H54 (cell line): ENCODE measurements around the gene MICAL3.
"Not testable (repeated sequence)": the region's sequence is repeated elsewhere in the genome, so short reads cannot be mapped to it uniquely, and the experiment has no call there.

Source experiments
- DNase-seq: peaks from one replicate; pipeline ENCODE4 v3.0.0; 2011; ENCODE audit warnings: low spot score, mixed read lengths; ENCODE audit not compliant: insufficient read length
- FAIRE-seq: peaks from 3 replicates; lab custom pipeline; 2011; peaks lifted over from hg19 to GRCh38; lab: Jason Lieb, UNC
- POLR2A ChIP-seq: IDR thresholded peaks from 2 replicates; pipeline ENCODE4 v1.6.1; 2011; ENCODE audit warnings: low read depth, mild to moderate bottlenecking, low read length

MICAL3 gene

GRCh38 chr22:18024276-18024939 is at the start of gene MICAL3:
MICAL3 (minus strand) TSS chr22:18024561; CDS start chr22:17906812, 117,749 bp downstream.
- FAIRE-seq (no peak), DNase-seq (peak; percentile 47)
- no peak for TF ChIP-seq POLR2A

DNA sequence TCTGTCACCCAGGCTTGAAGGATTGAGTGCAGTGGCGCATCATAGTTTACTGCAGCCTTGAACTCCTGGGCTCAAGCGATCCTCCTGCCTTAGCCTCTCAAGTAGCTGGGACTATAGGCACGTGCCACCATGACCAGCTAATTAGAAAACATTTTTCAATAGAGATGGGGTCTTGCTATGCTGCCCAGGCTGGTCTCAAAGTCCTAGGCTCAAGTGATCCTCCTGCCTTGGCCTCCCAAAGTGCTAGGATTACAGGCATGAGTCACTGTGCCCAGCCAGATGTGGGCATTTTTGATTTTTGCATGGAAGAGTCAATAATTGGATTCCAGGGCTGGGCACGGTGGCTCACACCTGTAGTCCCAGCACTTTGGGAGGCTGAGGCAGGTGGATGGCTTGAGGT is 49.6 kb upstream of the MICAL3 start:
- not testable (repeated sequence) for DNase-seq, FAIRE-seq

GRCh38 chr22:18073467-18073866 is 49.1 kb upstream of the MICAL3 start:
- DNase-seq (no peak), FAIRE-seq (no peak)
- no peak for TF ChIP-seq POLR2A

DNA sequence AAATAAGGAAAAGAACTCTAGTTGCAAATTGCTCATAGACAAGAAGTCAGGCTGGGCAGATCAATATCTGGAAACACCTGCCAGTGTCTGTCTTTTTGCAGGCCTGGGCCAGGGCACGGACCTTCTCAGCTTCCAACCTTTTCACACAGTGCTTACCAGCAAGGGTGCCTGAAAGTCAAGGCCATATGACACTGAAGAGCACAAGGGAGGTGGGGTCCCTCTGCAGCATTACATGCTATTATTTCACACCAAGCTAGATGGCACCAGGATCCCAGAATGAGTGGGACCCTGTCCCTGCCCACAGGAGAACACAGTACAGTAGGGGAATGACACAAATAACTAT is 47.6 kb upstream of the MICAL3 start:
- TF ChIP-seq POLR2A: no peak
- no peak for FAIRE-seq
- DNase-seq: no peak

DNA sequence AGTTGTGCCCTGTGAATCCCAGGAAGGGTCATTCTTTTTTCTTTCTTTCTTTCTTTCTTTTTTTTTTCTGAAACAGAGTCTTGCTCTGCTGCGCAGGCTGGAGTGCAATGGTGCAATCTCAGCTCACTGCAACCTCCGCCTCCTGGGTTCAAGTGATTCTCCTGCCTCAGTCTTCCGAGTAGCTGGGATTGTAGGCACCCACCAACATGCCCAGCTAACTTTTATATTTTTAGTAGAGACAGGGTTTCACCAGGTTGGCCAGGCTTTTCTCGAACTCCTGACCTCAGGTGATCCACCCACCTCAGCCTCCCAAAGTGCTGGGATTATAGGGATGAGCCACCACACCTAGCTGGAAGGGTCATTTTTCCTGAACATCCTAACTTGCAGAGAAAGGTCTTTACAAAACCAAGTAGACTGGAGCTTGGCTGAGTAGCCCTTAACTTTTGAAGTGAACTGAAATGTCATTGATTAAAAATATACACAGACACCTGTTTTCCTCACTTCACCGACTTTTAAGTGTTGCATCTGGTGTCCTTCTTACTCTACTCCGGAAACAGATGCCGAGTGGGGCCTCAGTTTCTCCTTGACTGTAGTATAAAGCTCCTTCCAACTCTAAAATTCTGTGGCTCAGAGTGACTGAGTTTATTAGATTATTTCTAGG is 47.1 kb upstream of the MICAL3 start:
- DNase-seq, FAIRE-seq: not testable (repeated sequence)

DNA sequence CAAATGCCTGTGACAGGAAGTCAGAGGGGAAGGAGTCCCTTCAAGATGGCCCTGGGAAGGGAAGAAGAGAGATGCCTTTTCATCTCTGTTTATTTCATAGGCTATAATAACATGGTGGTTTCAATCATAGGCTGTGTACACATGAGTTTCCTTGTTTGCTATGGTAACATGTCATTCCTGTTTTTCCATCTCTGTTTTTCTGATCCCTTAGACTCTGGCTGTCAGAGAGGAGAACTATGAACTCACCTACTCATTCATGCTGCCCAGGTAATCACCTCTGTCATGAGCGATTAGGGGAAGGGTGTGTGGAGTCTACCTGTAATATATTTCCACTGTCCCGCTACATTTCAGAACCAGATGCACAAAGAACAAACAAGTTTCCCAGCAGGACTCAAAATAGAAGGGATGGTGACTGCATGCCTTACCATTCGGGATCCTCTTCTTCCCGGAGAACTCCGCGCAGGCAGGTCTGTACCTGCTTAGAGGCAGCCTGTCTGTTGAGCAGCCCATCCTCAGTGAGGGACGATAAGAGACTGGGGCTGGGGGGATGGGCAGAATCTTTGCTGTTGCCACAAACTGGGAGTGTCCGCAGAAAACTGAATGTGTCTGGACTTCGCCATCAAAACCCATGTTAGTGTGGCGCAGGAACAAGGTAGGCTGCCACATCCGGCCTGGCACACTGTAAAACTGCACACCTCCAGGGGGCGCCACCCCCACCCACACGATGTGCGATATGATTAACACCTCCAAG is 46.4 kb upstream of the MICAL3 start:
- FAIRE-seq (no peak), DNase-seq (no peak)
- no peak for TF ChIP-seq POLR2A

GRCh38 chr22:18070041-18070440 is 45.7 kb upstream of the MICAL3 start:
- TF ChIP-seq POLR2A: no peak
- no peak for DNase-seq
- FAIRE-seq: no peak

DNA sequence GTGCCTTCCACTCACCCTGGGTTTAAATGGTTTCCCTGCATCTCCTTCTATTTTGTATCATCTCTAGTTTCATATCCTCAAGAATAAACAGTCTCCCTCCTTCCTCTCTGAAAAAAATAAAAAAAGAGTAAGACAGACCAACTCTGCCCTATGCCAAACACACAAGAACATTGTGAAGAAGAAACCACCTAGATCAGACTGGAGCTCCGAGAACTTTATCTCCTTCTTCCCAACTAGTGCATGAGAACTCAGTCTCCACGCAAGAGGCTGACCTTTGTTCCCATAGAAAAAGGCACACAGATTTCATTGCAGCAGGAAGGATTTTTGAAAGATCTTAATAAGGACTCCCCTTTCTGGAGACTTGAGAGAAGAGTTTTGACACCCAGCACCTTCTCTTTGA is 44.7 kb upstream of the MICAL3 start:
- no peak for TF ChIP-seq POLR2A
- DNase-seq (no peak), FAIRE-seq (no peak)

DNA sequence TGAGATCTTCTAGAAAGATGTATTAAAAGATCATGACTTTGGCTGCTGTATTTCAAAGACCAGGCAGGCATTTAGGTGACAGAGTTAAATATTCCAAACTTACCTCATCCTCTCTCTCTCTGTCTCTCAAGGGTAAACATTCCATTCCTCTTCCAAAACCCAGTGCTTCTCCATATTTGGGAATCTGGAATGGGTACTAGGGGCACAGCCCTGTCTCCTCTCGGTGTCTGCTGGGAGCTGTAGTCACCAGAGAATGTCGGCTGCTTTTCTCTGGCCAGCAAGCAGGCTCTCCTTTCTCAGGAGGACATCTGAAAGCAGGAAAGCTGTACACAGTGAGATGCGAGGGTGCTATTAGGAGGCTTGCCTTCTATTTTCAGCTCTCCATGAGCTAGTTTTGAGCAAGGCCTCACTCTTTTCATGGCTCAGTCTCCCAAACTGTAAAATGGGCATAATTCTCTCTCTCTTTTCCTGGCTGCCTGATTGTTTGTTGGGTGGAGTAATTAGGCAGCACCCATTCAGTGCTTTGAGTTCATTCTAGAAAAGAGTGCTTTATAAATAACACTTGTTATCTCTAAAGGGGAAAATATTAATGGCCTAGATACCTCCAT is 44.1 kb upstream of the MICAL3 start:
- no peak for TF ChIP-seq POLR2A
- DNase-seq (no peak), FAIRE-seq (no peak)

DNA sequence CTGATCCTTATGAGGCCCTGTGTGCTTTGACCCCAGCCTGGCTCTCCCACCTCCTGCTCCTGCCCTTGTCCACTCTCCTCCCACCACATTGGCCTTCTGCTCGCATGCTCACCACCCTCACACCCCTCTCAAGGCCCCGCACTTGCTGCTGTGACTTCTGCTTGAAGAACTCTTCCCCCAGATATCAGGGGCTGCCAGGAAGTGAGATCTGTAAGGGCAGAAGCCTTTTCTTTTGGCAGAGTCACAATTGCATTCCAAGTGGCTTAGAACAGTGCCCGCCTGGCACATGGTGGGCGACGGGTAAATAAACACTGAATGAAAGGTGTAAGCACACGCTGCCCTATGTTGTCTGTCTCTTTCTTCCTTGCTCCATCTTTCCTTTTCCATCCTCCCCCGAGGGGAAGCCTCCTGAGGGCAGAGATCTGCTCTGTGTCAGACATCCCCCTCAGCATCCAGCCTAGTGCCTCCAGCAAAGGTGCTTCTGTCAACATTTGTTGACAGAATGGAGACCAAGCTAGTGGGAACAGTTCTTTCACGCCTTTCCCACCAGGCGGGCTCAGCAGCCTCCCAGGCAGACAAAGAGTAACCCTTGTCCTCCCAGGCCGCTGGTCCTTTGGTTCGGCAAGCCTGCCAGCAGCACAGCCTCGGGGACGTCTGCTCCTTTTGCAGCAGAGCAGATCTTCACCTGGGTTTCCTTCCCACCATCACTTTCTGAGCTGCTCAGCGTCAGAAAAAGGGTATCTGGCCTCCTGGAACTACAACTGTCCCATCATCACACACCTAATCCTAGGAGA is 43.4 kb upstream of the MICAL3 start:
- FAIRE-seq: no peak
- TF ChIP-seq POLR2A: no peak
- no peak for DNase-seq

GRCh38 chr22:18067121-18067520 is 42.8 kb upstream of the MICAL3 start:
- no peak for FAIRE-seq
- no peak for TF ChIP-seq POLR2A
- no peak for DNase-seq

DNA sequence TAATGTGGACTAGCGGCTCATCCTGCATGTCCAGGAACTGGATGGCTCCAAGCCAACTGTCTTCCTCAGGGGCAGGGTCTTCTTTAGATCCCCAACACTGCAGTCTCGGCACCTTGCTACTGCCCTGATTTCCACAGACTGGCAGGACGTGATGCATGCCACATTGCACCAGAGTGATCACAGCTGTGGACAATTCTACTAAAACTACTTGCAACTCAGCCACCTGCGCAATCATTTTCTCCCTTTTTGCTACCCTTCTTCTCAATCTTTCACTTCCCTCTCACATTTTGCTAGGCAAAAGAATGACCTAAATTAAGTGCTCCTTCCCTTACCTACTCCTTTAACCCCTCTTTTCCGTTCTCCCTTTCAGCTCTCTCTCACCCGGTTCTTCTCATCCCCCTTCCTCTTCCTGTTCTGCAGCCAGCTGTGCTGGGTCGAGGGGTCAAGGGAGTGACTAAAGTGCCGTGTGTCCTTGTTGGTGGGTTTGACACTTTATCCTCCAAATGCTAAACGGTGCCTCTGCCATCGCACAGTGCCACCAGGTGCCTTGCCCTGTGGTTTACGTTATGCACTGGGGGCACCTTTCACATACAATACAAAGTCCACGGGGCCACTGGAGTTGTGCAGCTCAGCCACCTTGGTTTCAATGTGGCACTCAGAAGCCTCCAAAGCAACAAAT is 42.0 kb upstream of the MICAL3 start:
- no peak for TF ChIP-seq POLR2A
- no peak for FAIRE-seq
- no peak for DNase-seq

- FAIRE-seq (no peak), DNase-seq (no peak)
- no peak for TF ChIP-seq POLR2A
Observed at GRCh38 chr22:18065256-18065655, 40.9 kb upstream of the MICAL3 start.
